ENCODE results near the gene PRDM16.

The PRDM16 gene

GRCh38 chr1:3306583-3307291 lies 237.7 kb downstream of the PRDM16 start:
- no peak for DNase-seq (ENCODE audit: low read depth)

GRCh38 chr1:3307359-3307758 lies 238.4 kb downstream of the PRDM16 start:
- no peak for DNase-seq (ENCODE audit: low read depth)

GRCh38 chr1:3308053-3308452 lies 239.1 kb downstream of the PRDM16 start:
- DNase-seq (ENCODE audit: low read depth) = no peak

- no peak for DNase-seq (ENCODE audit: low read depth)
Measured at GRCh38 chr1:3310718-3311400, 241.9 kb downstream of the PRDM16 start.

GRCh38 chr1:3311711-3312110 lies 242.7 kb downstream of the PRDM16 start:
- no peak for DNase-seq (ENCODE audit: low read depth)

- no peak for DNase-seq (ENCODE audit: low read depth)
Measured at GRCh38 chr1:3312310-3312897, 243.4 kb downstream of the PRDM16 start.

GRCh38 chr1:3312898-3313575 lies 244.0 kb downstream of the PRDM16 start:
- DNase-seq (ENCODE audit: low read depth) = peak; percentile 9

GRCh38 chr1:3313576-3313950 lies 244.6 kb downstream of the PRDM16 start:
- no peak for DNase-seq (ENCODE audit: low read depth)

- DNase-seq (ENCODE audit: low read depth) = no peak
Measured at GRCh38 chr1:3314491-3315381, 245.7 kb downstream of the PRDM16 start.

- DNase-seq (ENCODE audit: low read depth) = no peak
Measured at GRCh38 chr1:3315399-3316339, 246.7 kb downstream of the PRDM16 start.

GRCh38 chr1:3316340-3316943 lies 247.4 kb downstream of the PRDM16 start:
- no peak for DNase-seq (ENCODE audit: low read depth)

GRCh38 chr1:3317456-3317855 lies 248.5 kb downstream of the PRDM16 start:
- DNase-seq (ENCODE audit: low read depth) = no peak

GRCh38 chr1:3318329-3318728 lies 249.3 kb downstream of the PRDM16 start:
- DNase-seq (ENCODE audit: low read depth) = no peak

- DNase-seq (ENCODE audit: low read depth) = no peak
Measured at GRCh38 chr1:3319874-3320245, 250.9 kb downstream of the PRDM16 start.

GRCh38 chr1:3320246-3321152 lies 251.5 kb downstream of the PRDM16 start:
- no peak for DNase-seq (ENCODE audit: low read depth)

- DNase-seq (ENCODE audit: low read depth) = no peak
Measured at GRCh38 chr1:3321559-3322449, 252.8 kb downstream of the PRDM16 start.

- DNase-seq (ENCODE audit: low read depth) = no peak
Measured at GRCh38 chr1:3322450-3323020, 253.5 kb downstream of the PRDM16 start.

All from stimulated activated CD8-positive, alpha-beta memory T cell treated with anti-CD3 and anti-CD28 coated beads, Interleukin-15, amount 100 ng/mL, for 24 hours (primary cell).